CD4-positive, alpha-beta T cell treated with Interleukin-6 for 4 hours (primary cell): Measurements from ENCODE around the gene ZRANB2.
A peak's percentile ranks its signal among the peaks of the same experiment; 100 is the strongest.

Experiments
- DNase-seq: peaks from one replicate; pipeline ENCODE4 v3.0.0-alpha.2; 2020; ENCODE audit warnings: mixed read lengths

ZRANB2 gene, protein sequence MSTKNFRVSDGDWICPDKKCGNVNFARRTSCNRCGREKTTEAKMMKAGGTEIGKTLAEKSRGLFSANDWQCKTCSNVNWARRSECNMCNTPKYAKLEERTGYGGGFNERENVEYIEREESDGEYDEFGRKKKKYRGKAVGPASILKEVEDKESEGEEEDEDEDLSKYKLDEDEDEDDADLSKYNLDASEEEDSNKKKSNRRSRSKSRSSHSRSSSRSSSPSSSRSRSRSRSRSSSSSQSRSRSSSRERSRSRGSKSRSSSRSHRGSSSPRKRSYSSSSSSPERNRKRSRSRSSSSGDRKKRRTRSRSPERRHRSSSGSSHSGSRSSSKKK

DNA sequence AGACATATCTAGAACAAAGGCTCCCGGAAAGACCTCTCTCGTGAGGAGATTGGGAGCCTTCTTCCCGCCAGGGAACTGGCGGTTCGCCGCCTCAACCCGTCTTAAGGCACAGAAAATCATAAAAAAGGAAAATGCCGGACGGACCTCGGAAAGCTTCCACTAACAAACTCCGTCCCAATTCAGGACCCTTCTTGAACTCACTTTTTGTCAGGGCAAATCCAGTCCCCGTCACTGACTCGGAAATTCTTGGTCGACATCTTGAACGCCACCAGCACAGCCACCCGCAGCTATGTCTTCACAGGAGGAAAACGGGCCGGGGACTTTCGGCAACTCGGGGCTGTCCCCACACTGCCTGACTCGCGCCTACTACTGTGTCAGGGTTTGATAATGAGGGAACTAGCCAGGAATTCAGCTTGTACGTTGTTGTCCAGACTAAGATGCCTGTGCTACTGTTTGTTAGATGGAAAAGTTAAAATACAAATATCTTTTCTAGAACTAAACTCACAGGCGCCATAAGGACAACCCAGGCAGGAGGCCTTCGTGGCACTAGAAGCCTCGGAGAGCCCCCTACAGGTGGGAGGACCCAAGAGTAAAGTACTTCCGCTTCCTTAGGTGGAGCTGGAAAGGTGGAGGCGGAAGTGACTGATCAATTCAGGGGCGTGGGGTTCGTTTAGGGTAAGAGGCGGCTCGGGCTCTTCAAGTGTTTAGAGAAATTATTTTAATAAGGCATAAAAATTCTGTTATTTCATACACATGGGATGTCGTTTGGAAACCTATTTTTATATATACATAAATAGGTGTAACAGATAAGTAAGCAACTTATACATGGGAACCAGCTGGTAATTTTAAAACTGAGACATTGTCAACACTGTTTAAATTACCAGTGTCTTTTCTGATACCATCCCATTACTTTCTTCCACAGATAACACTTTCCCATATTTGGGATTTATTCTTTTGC, at the start of gene ZRANB2:
ZRANB2 (minus strand) TSS at position 297 of the 958 bp plus-strand sequence; CDS start at position 257, 40 bp downstream.
- DNase-seq, result peak; percentile 91

- DNase-seq, result no peak
Measured at GRCh38 chr1:71128060-71128459, 47.2 kb upstream of the ZRANB2 start.

GRCh38 chr1:71118086-71118485, 37.3 kb upstream of the ZRANB2 start:
- no peak for DNase-seq

DNA sequence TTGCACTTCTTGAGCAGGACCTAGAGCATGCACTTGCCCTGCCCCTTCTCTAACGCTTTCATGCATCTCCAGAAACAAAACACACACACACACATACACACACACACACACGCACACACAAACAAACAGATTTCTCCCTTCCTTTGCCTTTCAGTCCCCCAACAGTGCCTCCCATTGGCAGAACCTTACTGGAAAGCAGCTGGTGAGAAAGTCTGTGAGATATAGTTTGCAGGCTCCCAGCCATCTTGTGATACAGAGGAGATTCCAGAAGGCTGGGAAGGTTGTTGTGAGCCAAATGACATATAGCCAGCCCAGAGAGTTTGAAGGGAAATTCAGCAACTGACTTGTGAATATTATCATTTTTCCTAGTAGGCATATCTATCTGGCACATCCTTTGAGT, 35.9 kb upstream of the ZRANB2 start:
- no peak for DNase-seq

DNA sequence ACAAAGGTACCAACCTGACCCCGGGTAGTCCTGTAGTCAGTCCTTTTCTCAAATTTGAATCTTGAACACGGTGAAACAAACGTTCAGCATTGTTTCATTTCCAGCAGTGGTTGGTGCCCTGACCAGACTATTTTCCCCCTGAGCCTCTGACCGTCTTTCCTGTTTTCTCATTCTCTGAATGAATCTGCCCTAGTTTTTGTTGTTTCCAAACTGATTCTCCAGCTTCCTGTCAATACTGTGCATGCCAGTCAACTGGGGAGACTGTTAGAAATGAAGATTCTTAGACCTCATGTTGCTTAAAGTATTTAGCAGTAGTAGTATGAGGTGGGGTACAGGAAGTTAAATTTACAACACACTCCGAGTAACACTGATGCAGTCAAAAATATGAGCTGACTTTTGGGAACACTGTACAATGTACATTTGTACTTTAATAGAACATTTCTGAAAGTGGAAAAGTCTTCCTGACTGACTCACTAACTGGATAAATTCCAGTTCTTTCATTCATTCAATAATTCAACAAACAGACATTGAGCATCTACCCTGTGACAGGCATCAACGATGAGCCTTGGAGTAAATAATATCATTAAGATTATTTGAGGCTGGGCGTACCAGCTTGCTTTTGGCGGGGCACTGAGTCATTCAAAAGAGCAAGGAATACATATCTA, 26.0 kb upstream of the ZRANB2 start:
- no peak for DNase-seq

GRCh38 chr1:71104417-71104816, 23.6 kb upstream of the ZRANB2 start:
- DNase-seq, result no peak

GRCh38 chr1:71101839-71102376, 21.1 kb upstream of the ZRANB2 start:
- no peak for DNase-seq

DNA sequence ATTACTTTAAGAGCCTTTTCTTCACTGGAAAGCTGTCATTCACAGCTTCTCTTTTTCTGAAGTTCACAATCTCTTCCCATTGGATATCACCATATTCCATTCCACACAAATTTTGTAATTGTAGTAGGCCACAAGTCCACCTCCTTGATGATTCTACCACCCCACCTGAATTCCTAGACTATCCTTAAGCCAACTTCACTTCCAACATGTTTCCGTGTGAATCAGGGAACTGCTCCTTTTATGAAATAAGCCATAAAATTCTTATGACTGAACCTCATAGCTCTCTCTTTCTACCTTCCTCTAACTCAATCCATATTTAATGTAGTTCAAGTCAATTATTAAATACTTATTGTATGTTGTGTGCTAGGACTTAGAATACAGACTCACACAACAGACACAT, 16.6 kb upstream of the ZRANB2 start:
- no peak for DNase-seq

DNA sequence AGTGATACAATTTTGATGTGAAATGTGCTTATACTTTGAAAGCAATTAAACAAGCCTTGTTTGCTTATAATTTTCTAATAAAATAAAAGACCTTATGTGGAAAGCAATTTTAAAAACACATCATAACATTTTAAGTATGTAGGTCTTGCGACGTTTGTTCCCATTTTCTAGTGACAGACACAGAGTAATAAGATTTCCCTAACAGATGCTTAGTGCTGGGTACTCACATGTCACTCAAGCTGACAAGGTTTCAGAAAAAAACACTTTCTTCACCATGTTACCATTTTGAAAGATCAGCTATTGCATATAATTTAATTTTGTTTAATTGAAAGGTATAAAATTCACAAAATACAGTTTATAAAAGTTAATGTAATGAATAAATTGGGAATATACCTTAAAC, 14.1 kb upstream of the ZRANB2 start:
- no peak for DNase-seq

- DNase-seq, result no peak
Measured at GRCh38 chr1:71093938-71094337, 13.1 kb upstream of the ZRANB2 start.

DNA sequence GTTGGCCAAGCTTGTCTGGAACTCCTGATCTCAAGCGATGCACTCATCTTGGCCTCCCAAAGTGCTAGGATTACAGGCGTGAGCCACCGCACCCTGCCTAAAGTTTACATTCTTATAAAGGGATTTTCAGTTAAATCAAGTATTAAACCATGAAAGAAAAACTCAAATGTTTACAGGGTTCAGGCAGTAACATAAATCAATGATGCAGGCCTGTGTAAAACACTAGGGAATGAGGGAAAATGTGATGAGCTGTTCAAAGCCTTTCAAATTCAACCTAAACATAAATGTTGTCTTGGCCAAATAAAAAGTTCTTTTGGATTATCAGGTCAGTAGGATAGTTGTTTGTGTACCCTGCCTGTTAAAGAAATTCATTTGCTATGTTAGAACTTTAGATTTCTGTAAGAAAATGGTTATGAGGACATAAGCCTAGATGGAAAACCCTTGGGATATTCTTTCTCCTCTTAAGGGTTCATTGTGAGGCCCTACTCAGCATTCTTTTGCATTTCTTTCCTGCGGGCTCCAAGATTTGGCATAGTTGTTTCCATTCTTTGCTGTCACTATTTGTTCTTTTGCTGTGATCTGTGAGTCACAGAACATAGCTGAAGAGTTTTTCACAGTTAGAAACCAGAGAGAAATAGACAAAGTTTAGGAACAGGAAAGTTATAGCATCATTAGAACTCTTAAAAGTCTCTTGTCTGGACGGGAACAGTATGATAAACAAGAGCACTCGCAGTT, 8.9 kb upstream of the ZRANB2 start:
- no peak for DNase-seq

DNA sequence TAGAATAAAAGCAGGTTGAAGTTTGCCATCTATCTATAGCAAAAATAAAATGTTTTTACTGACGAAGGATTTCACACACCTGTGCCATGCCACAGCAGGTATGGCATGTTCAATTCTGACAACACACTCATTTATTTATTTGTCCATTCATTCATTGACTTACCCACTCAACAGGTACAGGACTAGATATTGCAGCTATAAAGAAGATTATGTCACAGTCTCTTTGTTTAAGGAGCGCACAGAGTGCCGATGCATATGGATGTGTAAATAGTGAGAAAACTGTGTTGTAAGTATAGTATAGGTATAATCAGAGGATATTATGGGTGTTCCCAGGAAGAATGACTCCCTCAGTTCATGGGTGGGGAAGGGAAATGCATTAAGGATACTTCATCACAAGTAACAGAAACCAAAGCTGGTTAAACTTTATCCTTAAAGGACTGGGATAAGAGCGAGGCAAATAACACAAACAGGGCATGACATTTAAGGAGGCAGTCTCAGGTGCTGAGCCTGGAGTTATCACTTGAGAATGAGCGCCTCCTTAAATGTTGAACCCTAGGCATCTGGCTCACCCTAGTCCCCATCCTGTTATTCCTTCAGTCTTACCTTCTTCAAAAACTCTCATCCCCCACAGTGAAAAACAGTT, 7.9 kb upstream of the ZRANB2 start:
- no peak for DNase-seq

DNA sequence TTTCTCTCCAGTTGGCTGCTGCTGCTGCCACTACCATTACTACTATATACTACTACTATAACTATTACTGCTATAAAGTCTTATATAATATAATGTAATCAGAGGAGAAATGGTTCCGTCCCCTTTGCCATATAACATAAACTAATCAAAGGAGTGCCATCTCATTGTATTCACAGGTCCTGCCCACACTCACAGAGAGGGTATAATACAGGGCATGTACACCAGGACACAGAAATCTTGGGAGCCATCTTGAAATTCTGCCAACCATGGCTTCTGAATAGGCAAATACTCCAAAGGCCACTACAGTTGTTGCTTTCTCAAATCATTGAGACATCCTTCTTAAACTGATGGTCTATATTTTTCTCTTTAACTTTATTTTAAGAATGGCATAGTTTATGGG, 6.9 kb upstream of the ZRANB2 start:
- DNase-seq, result no peak

- DNase-seq, result no peak
Measured at GRCh38 chr1:71087060-71087459, 6.2 kb upstream of the ZRANB2 start.

DNA sequence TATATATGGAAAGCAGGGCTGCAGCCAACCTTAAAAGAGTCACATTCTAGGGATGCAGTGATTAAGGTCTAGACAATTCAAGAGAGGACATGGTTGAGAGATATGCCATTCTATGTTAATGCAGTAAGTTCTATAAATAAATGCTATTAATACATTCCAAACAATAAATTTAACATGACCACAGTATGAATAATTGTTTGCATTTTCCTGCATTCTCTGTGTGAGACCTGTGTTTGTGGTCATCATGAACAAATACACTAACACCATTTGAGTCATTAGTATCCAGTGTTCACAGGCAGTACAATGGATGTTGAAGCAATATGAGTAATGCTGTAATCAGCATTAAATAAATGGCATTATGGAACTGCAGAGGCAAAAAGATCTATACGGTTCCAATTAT, 5.5 kb upstream of the ZRANB2 start:
- no peak for DNase-seq

GRCh38 chr1:71083271-71083670, 2.4 kb upstream of the ZRANB2 start:
- no peak for DNase-seq

DNA sequence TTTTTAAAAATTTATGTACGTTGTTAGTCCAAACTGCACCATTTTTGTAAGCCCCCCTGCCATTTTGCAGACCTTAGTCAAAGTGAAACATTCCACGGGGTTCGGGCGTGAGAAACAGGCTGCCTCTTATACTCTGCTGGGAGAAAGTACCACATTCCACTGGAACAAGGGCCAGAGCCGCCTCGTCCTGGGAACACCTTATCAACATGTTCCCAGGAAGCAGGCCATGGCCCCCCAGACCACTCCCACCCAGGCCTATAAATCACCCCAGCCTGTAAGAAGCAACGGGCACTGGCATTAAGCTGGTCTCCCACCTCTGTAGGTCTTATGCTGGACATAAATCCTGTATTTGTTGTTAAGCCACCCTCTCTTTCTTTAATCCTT, 854 bp upstream of the ZRANB2 start:
- DNase-seq, result peak; percentile 4

DNA sequence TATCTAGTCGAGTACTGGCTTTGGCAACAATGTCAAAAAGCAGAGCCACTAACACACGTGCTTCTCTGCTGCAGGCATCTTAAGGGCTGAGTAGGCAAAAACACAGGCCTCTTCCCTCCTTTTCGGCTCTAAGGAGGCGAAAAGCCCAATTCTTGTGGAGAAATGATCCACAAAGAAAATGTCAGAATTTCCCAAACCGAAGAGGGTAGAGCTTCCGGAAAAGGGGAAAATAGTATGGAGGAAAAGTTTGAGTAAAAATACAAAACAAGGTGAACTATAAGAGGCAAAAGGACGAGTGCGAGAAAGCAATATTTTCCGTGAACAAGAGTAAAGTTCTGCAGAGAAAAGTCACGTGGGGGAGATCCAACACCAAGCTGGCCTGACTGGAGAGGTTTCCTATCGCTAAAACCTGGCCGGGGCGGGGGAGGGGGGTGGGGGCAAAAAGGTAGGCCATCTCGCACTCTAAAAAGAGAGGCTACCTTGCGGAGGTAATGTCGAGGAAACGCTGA, 551 bp downstream of the ZRANB2 start:
- no peak for DNase-seq

- DNase-seq, result no peak
Measured at GRCh38 chr1:71074681-71075080, 6.2 kb downstream of the ZRANB2 start.

DNA sequence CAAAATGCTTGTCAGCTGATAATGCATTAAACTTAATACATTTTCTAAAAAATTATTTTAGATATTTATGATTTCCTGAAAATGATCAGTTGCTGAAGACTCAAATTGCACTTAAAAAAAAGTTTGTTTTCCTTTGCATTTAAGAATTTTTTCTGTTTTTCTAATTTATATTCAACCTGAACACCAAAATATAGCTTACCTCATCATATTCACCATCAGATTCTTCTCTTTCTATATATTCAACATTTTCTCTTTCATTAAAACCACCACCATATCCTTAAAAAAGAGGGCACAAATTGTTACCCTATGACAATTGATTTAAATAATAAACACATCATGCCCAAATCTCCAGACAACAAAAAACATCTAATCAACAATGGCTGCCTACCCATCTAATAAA, 8.6 kb downstream of the ZRANB2 start:
- DNase-seq, result no peak

GRCh38 chr1:71071720-71072119, 9.1 kb downstream of the ZRANB2 start:
- DNase-seq, result no peak
